HepG2 (cell line): ENCODE measurements around the gene MYO3B. TPM values are rescaled to one million over a fixed set of nuclear protein-coding genes. Genes with fewer than 3 reads are reported as not detected.

ENCODE experiments used
- ATAC-seq: fragments of 200-7000 bp; cut with Tn5 transposase; 3 replicates; pipeline ENCODE4 v1.9.1; 2020; ENCODE audit warnings: mild to moderate bottlenecking, moderate library complexity
- BruUV-seq: library from RNA; stranded (reverse); fragments of 400-500 nt; replicated peaks from 2 replicates; lab custom pipeline; 2021; lab: Mats Ljungman, UMichigan
- CTCF ChIA-PET: fragments of 300-600 bp; formaldehyde crosslinking; extraction: SDS; loops from one replicate; lab custom pipeline; 2021; ENCODE audit warnings: low total read pairs, inconsistent platforms, low intra/inter-chr PET ratio; lab: Yijun Ruan, JAX
- POLR2A ChIA-PET: fragments of 350-600 bp; sonication (Branson Sonifier 250); formaldehyde crosslinking; loops from one replicate; lab custom pipeline; 2020; ENCODE audit warnings: antibody characterized with exemption, inconsistent platforms; lab: Yijun Ruan, JAX
- DNase-seq: peaks from one replicate; pipeline ENCODE4 v3.0.0-alpha.2; 2015; ENCODE audit warnings: low spot score
- FAIRE-seq: peaks from 3 replicates; lab custom pipeline; 2011; peaks lifted over from hg19 to GRCh38; lab: Jason Lieb, UNC
- H2AFZ ChIP-seq: one replicate; pipeline ENCODE4 v1.6.1; 2011; ENCODE audit warnings: low read length, inconsistent platforms
- H3K27ac ChIP-seq: fragments of 300-600 bp; 3 replicates; pipeline ENCODE4 v1.8.0; 2011; ENCODE audit warnings: mixed run types, mild to moderate bottlenecking, mixed read lengths, low read length, inconsistent platforms; ENCODE audit not compliant: insufficient read depth; ENCODE audit errors: extremely low read length
- H3K27me3 ChIP-seq, 2 experiments: fragments of 200-600 bp in 1 of 2; 2 replicates in 1 of 2; 3 replicates in 1 of 2; pipeline versions ENCODE4 v1.6.0 to v1.8.0; 2011; ENCODE audit warnings: low read length in 2 of 2, mild to moderate bottlenecking in 2 of 2, moderate library complexity in 2 of 2, inconsistent platforms in 1 of 2; ENCODE audit not compliant: insufficient read depth in 2 of 2, control insufficient read depth in 1 of 2
- H3K36me3 ChIP-seq, 2 experiments: fragments of 200-600 bp in 1 of 2; replicated peaks in 1 of 2; 2 replicates in 1 of 2; 3 replicates in 1 of 2; pipeline versions ENCODE4 v1.5.1 to v1.8.0; 2011; ENCODE audit warnings: low read length in 2 of 2, inconsistent platforms in 1 of 2; ENCODE audit not compliant: insufficient read depth in 2 of 2, control insufficient read depth in 1 of 2
- H3K4me1 ChIP-seq: 2 replicates; pipeline ENCODE4 v1.5.1; 2012; ENCODE audit warnings: low read length, inconsistent platforms; ENCODE audit not compliant: insufficient read depth
- H3K4me2 ChIP-seq: 2 replicates; pipeline ENCODE4 v1.6.0; 2011; ENCODE audit warnings: low read depth, low read length, inconsistent platforms
- H3K4me3 ChIP-seq, 3 experiments: fragments of 200-600 bp in 1 of 3; sonication (generic), shearing (Covaris generic) in 1 of 3; replicated peaks in 1 of 3; 2 replicates each; pipeline ENCODE4 v1.5.1; 2011 to 2016; ENCODE audit warnings: low read length in 3 of 3, inconsistent platforms in 2 of 3, low read depth in 2 of 3, mild to moderate bottlenecking in 2 of 3, control low read depth in 1 of 3, mixed read lengths in 1 of 3; ENCODE audit not compliant: insufficient read depth in 1 of 3
- H3K79me2 ChIP-seq: one replicate; pipeline ENCODE4 v1.6.1; 2011; ENCODE audit warnings: low read length, inconsistent platforms; ENCODE audit not compliant: insufficient read depth
- H3K9ac ChIP-seq: 2 replicates; pipeline ENCODE4 v1.6.0; 2011; ENCODE audit warnings: mild to moderate bottlenecking, low read depth, low read length, inconsistent platforms; ENCODE audit not compliant: insufficient read depth
- H3K9me3 ChIP-seq: 2 replicates; pipeline ENCODE4 v1.5.1; 2012; ENCODE audit warnings: mild to moderate bottlenecking, low read length
- H4K20me1 ChIP-seq: 2 replicates; pipeline ENCODE4 v1.6.0; 2011; ENCODE audit warnings: inconsistent platforms, mild to moderate bottlenecking, low read length, moderate library complexity; ENCODE audit not compliant: insufficient read depth
- HOXA9 ChIP-seq: sonication (generic); formaldehyde crosslinking; IDR thresholded peaks from 2 replicates; pipeline ENCODE4 v1.8.1; 2022; ENCODE audit warnings: missing genetic modification reagents, mild to moderate bottlenecking, moderate library complexity, borderline replicate concordance
- POLR2AphosphoS2 ChIP-seq: IDR thresholded peaks from 2 replicates; pipeline ENCODE4 v1.6.1; 2011; ENCODE audit warnings: low read depth, low read length, improper control_type of control experiment
- PRMT3 ChIP-seq: sonication (generic); formaldehyde crosslinking; IDR thresholded peaks from 2 replicates; pipeline ENCODE4 v1.8.1; 2022; ENCODE audit warnings: low read depth, mild to moderate bottlenecking, moderate library complexity, missing genetic modification reagents, borderline replicate concordance
- RXRA ChIP-seq: sonication (generic); formaldehyde crosslinking; IDR thresholded peaks from 2 replicates; pipeline ENCODE4 v1.5.1; 2020; ENCODE audit warnings: missing genetic modification reagents
- SMAD9 ChIP-seq: sonication (generic); formaldehyde crosslinking; IDR thresholded peaks from 2 replicates; pipeline ENCODE4 v1.5.1; 2020; ENCODE audit warnings: mild to moderate bottlenecking, missing genetic modification reagents
- ZNF224 ChIP-seq: sonication (generic); formaldehyde crosslinking; IDR thresholded peaks from 2 replicates; pipeline ENCODE4 v1.5.0; 2020; ENCODE audit warnings: mild to moderate bottlenecking, missing genetic modification reagents
- ZNF3 ChIP-seq: IDR thresholded peaks from 2 replicates; pipeline ENCODE4 v1.7.0; 2017; ENCODE audit warnings: inconsistent platforms
- ZNF468 ChIP-seq: sonication (generic); formaldehyde crosslinking; IDR thresholded peaks from 2 replicates; pipeline ENCODE4 v1.8.0; 2022; ENCODE audit warnings: mild to moderate bottlenecking, moderate library complexity, missing genetic modification reagents
- WGBS: methylation state at CpG from one replicate; pipeline ENCODE4 v1.1.6; 2017; ENCODE audit warnings: low lambda C conversion rate; 5-methylcytosine and 5-hydroxymethylcytosine counted together
- in situ Hi-C: cut with HindIII; loops from 2 replicates; pipeline ENCODE4 v1.10.0; 2017; ENCODE audit warnings: low pct_unique_long_range_greater_than_20kb; ENCODE audit not compliant: extremely low pct_ligation_motif_present
- intact Hi-C: fragments of 100-400 bp; cut with micrococcal nuclease; formaldehyde crosslinking; loops from one replicate; pipeline ENCODE4 v1.10.0; 2022; ENCODE audit not compliant: unreplicated experiment
- polyA plus RNA-seq, 8 experiments: library from polyadenylated mRNA; depleted of rRNA in 3 of 8; stranded (reverse) in 7 of 8; unstranded in 1 of 8; fragments of >200 nt; fragmentation: Illumina TruSeq in 4 of 8; extraction: Trizol in 4 of 8; gene quantifications; 2 replicates each; pipeline versions ENCODE4 v1.2.1 to v1.2.3, GENCODE V29; 2011 to 2016; ENCODE audit warnings: low read depth in 4 of 8, missing spikeins in 1 of 8, mixed read lengths in 1 of 8; ENCODE audit not compliant: insufficient read depth in 1 of 8
- total RNA-seq, 5 experiments: library from RNA; depleted of rRNA; stranded (reverse); fragments of >200 nt; fragmentation: Illumina TruSeq; extraction: Trizol; gene quantifications; 2 replicates each; pipeline ENCODE4 v1.2.3, GENCODE V29; 2016; ENCODE audit warnings: low read depth in 1 of 5
- TF ChIP-seq, protein P1 (sequence below): sonication (generic); formaldehyde crosslinking; IDR thresholded peaks from 2 replicates; pipeline ENCODE4 v1.4.0; 2020; ENCODE audit warnings: missing genetic modification reagents, borderline replicate concordance
- TF ChIP-seq, protein P2 (sequence below): sonication (generic); formaldehyde crosslinking; IDR thresholded peaks from 2 replicates; pipeline ENCODE4 v1.8.0; 2022; ENCODE audit warnings: missing genetic modification reagents, mild to moderate bottlenecking, moderate library complexity, borderline replicate concordance
- TF ChIP-seq, protein P3 (sequence below): sonication (generic); formaldehyde crosslinking; IDR thresholded peaks from 2 replicates; pipeline ENCODE4 v1.4.0; 2020; ENCODE audit warnings: missing genetic modification reagents, mild to moderate bottlenecking, borderline replicate concordance
- TF ChIP-seq, protein P4 (sequence below): IDR thresholded peaks from 2 replicates; pipeline ENCODE4 v1.6.1; 2016; ENCODE audit warnings: mild to moderate bottlenecking

MYO3B gene
- total and polyA plus RNA-seq, 2 of the 13 experiments (the other 11 are each of a cell fraction or from before 2014, with no cell fraction given): 0.01 TPM; not detected in 1

DNA sequence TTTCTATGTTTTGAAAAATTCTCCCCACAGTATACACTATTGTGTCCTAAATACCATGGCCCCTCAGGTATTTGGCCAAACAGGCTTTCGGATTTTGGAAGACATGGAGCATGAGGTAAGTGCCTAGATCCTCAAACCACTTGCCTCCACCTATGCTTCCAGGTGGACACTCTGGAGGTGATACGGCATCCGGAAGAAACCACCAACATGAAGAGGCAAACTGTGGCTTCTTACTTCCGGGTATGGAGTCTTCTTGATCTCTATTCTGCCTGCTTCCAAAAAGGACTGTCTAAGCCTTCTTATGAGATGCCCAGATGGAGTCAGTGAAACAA, 285.2 kb downstream of the MYO3B start (continued):
- TF ChIP-seq, protein P1, sequence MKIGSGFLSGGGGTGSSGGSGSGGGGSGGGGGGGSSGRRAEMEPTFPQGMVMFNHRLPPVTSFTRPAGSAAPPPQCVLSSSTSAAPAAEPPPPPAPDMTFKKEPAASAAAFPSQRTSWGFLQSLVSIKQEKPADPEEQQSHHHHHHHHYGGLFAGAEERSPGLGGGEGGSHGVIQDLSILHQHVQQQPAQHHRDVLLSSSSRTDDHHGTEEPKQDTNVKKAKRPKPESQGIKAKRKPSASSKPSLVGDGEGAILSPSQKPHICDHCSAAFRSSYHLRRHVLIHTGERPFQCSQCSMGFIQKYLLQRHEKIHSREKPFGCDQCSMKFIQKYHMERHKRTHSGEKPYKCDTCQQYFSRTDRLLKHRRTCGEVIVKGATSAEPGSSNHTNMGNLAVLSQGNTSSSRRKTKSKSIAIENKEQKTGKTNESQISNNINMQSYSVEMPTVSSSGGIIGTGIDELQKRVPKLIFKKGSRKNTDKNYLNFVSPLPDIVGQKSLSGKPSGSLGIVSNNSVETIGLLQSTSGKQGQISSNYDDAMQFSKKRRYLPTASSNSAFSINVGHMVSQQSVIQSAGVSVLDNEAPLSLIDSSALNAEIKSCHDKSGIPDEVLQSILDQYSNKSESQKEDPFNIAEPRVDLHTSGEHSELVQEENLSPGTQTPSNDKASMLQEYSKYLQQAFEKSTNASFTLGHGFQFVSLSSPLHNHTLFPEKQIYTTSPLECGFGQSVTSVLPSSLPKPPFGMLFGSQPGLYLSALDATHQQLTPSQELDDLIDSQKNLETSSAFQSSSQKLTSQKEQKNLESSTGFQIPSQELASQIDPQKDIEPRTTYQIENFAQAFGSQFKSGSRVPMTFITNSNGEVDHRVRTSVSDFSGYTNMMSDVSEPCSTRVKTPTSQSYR (CRISPR knock-in tag): no peak
- no peak for TF ChIP-seq ZNF3 (CRISPR knock-in tag)

DNA sequence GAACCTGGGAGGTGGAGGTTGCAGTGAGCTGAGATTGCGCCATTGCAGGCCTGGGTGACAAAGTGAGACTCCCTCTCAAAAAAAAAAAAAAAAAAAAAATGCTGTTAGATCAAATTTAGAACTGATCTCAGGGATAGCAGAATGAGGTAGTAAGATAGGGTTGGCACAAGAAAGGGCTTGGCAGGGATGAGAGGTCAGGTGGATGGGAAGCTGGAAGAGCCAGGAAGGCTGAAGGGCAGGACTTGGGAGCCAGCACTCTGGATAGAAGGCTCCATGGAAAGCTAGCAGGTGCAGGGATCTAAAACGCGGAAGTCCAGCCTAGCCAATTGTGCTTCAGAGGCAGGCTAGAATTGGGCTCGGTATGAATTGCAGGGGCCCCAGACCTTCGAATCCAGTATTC, 286.3 kb downstream of the MYO3B start:
- Histone ChIP-seq H2AFZ (no peak overlapping the region), H3K4me3 (no peak overlapping the region), H3K9ac (no peak overlapping the region), H3K36me3 (no peaks in the 10 kb centered on the region), H3K27ac (no peak overlapping the region), H3K27me3 (no peaks in the 10 kb centered on the region), H4K20me1 (no peaks in the 10 kb centered on the region), H3K4me1 (peaks cover 59% of the 10 kb centered on the region), H3K79me2 (no peaks in the 10 kb centered on the region), H3K4me2 (no peak overlapping the region), H3K9me3 (no peaks in the 10 kb centered on the region)
- intact Hi-C loops: no loop called here
- in situ Hi-C loops: no loop called here
- DNase-seq (no peak), FAIRE-seq (no peak), ATAC-seq (no peak)
- no TSS peak for BruUV-seq
- CTCF ChIA-PET: no interaction called here
- WGBS: 98% methylated on average over 5 of the region's 5 CpGs
- POLR2A ChIA-PET: no interaction called here
- TF ChIP-seq PRMT3 (CRISPR knock-in tag) (no peak), ZNF468 (CRISPR knock-in tag) (no peak), SMAD9 (CRISPR knock-in tag) (no peak), POLR2AphosphoS2 (no peak), RXRA (CRISPR knock-in tag) (no peak), HOXA9 (CRISPR knock-in tag) (no peak), ZNF224 (CRISPR knock-in tag) (no peak)
- TF ChIP-seq, protein P2, sequence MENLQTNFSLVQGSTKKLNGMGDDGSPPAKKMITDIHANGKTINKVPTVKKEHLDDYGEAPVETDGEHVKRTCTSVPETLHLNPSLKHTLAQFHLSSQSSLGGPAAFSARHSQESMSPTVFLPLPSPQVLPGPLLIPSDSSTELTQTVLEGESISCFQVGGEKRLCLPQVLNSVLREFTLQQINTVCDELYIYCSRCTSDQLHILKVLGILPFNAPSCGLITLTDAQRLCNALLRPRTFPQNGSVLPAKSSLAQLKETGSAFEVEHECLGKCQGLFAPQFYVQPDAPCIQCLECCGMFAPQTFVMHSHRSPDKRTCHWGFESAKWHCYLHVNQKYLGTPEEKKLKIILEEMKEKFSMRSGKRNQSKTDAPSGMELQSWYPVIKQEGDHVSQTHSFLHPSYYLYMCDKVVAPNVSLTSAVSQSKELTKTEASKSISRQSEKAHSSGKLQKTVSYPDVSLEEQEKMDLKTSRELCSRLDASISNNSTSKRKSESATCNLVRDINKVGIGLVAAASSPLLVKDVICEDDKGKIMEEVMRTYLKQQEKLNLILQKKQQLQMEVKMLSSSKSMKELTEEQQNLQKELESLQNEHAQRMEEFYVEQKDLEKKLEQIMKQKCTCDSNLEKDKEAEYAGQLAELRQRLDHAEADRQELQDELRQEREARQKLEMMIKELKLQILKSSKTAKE (CRISPR knock-in tag): no peak
- TF ChIP-seq, protein P3, sequence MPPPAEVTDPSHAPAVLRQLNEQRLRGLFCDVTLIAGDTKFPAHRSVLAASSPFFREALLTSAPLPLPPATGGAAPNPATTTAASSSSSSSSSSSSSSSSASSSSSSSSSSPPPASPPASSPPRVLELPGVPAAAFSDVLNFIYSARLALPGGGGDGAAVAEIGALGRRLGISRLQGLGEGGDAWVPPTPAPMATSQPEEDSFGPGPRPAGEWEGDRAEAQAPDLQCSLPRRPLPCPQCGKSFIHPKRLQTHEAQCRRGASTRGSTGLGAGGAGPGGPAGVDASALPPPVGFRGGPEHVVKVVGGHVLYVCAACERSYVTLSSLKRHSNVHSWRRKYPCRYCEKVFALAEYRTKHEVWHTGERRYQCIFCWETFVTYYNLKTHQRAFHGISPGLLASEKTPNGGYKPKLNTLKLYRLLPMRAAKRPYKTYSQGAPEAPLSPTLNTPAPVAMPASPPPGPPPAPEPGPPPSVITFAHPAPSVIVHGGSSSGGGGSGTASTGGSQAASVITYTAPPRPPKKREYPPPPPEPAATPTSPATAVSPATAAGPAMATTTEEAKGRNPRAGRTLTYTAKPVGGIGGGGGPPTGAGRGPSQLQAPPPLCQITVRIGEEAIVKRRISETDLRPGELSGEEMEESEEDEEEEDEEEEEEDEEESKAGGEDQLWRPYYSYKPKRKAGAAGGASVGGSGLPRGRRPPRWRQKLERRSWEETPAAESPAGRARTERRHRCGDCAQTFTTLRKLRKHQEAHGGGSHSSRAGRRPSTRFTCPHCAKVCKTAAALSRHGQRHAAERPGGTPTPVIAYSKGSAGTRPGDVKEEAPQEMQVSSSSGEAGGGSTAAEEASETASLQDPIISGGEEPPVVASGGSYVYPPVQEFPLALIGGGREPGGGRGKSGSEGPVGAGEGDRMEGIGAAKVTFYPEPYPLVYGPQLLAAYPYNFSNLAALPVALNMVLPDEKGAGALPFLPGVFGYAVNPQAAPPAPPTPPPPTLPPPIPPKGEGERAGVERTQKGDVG (CRISPR knock-in tag): no peak
- TF ChIP-seq, protein P4, sequence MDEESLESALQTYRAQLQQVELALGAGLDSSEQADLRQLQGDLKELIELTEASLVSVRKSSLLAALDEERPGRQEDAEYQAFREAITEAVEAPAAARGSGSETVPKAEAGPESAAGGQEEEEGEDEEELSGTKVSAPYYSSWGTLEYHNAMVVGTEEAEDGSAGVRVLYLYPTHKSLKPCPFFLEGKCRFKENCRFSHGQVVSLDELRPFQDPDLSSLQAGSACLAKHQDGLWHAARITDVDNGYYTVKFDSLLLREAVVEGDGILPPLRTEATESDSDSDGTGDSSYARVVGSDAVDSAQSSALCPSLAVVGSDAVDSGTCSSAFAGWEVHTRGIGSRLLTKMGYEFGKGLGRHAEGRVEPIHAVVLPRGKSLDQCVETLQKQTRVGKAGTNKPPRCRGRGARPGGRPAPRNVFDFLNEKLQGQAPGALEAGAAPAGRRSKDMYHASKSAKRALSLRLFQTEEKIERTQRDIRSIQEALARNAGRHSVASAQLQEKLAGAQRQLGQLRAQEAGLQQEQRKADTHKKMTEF (CRISPR knock-in tag): no peak
